Stimulated activated memory B cell treated with anti-CD40 and anti-IgM and Interleukin-4, amounts not matched to agents 10 μg/mL and 1 μg/mL and 100 μg/mL, for 72 hours (primary cell): ENCODE results near the gene PSME3IP1.
A peak's percentile ranks its signal among the peaks of the same experiment; 100 is the strongest.

Source experiments
- ATAC-seq: fragments of 150-1000 bp; cut with Tn5 transposase; 2 replicates; pipeline ENCODE4 v1.10.0; 2021
- H3K27ac Mint-ChIP-seq: one replicate; pipeline ENCODE4 v1.8.0; 2022; ENCODE audit warnings: mild to moderate bottlenecking, mixed read lengths
- H3K27me3 Mint-ChIP-seq: one replicate; pipeline ENCODE4 v1.8.0; 2022; ENCODE audit warnings: mixed read lengths
- H3K36me3 Mint-ChIP-seq: one replicate; pipeline ENCODE4 v1.8.0; 2022; ENCODE audit warnings: mixed read lengths
- H3K4me1 Mint-ChIP-seq: one replicate; pipeline ENCODE4 v1.8.0; 2022; ENCODE audit warnings: mixed read lengths
- H3K4me3 Mint-ChIP-seq: one replicate; pipeline ENCODE4 v1.8.0; 2022; ENCODE audit warnings: mild to moderate bottlenecking, moderate library complexity, mixed read lengths
- H3K9me3 Mint-ChIP-seq: one replicate; pipeline ENCODE4 v1.8.0; 2022; ENCODE audit warnings: mixed read lengths

The PSME3IP1 gene

GRCh38 chr16:57166451-57166850 lies 19.4 kb downstream of the PSME3IP1 start:
- Mint-ChIP-seq H3K27me3 (no peaks in the 10 kb centered on the region), H3K4me1 (peaks cover 13% of the 10 kb centered on the region), H3K27ac (peak overlapping the region; percentile 40), H3K4me3 (no peak overlapping the region), H3K36me3 (peaks cover 51% of the 10 kb centered on the region), H3K9me3 (no peaks in the 10 kb centered on the region)
- no peak for ATAC-seq

GRCh38 chr16:57165938-57166337 lies 19.9 kb downstream of the PSME3IP1 start:
- Mint-ChIP-seq H3K27me3 (no peaks in the 10 kb centered on the region), H3K27ac (no peak overlapping the region), H3K36me3 (peaks cover 46% of the 10 kb centered on the region), H3K9me3 (no peaks in the 10 kb centered on the region), H3K4me3 (no peak overlapping the region), H3K4me1 (peaks cover 13% of the 10 kb centered on the region)
- ATAC-seq = no peak

- ATAC-seq = no peak
- Mint-ChIP-seq H3K27ac (no peak overlapping the region), H3K36me3 (peaks cover 46% of the 10 kb centered on the region)
Measured at GRCh38 chr16:57165483-57165882, 20.4 kb downstream of the PSME3IP1 start.

GRCh38 chr16:57163842-57164241 lies 22.0 kb downstream of the PSME3IP1 start:
- Mint-ChIP-seq H3K27ac (no peak overlapping the region), H3K36me3 (peaks cover 53% of the 10 kb centered on the region), H3K4me3 (no peak overlapping the region), H3K27me3 (no peaks in the 10 kb centered on the region), H3K9me3 (no peaks in the 10 kb centered on the region), H3K4me1 (peaks cover 17% of the 10 kb centered on the region)
- no peak for ATAC-seq

More at GRCh38 chr16:57165483-57165882, 20.4 kb downstream of the PSME3IP1 start:
- H3K9me3 Mint-ChIP-seq = no peaks in the 10 kb centered on the region
- no peak overlapping the region for H3K4me3 Mint-ChIP-seq
- no peaks in the 10 kb centered on the region for H3K27me3 Mint-ChIP-seq
- H3K4me1 Mint-ChIP-seq = peaks cover 13% of the 10 kb centered on the region

- Mint-ChIP-seq H3K4me3 (no peak overlapping the region), H3K36me3 (peaks cover 68% of the 10 kb centered on the region), H3K27me3 (no peaks in the 10 kb centered on the region), H3K9me3 (no peaks in the 10 kb centered on the region), H3K4me1 (peaks cover 4% of the 10 kb centered on the region), H3K27ac (no peak overlapping the region)
- no peak for ATAC-seq
Measured at GRCh38 chr16:57159447-57159846, 26.4 kb downstream of the PSME3IP1 start.

GRCh38 chr16:57157533-57157932 lies 28.3 kb downstream of the PSME3IP1 start:
- peaks cover 4% of the 10 kb centered on the region for H3K4me1 Mint-ChIP-seq
- no peak overlapping the region for H3K27ac Mint-ChIP-seq
- no peak overlapping the region for H3K4me3 Mint-ChIP-seq
- H3K27me3 Mint-ChIP-seq = no peaks in the 10 kb centered on the region
- H3K9me3 Mint-ChIP-seq = no peaks in the 10 kb centered on the region
- ATAC-seq = no peak
- peaks cover 77% of the 10 kb centered on the region for H3K36me3 Mint-ChIP-seq

GRCh38 chr16:57156351-57156703 lies 29.5 kb downstream of the PSME3IP1 start:
- no peak overlapping the region for H3K27ac Mint-ChIP-seq
- peaks cover 80% of the 10 kb centered on the region for H3K36me3 Mint-ChIP-seq
- H3K9me3 Mint-ChIP-seq = no peaks in the 10 kb centered on the region
- H3K4me3 Mint-ChIP-seq = no peak overlapping the region
- peaks cover 4% of the 10 kb centered on the region for H3K4me1 Mint-ChIP-seq
- no peak for ATAC-seq
- no peaks in the 10 kb centered on the region for H3K27me3 Mint-ChIP-seq

GRCh38 chr16:57155702-57156350 lies 30.0 kb downstream of the PSME3IP1 start:
- no peak overlapping the region for H3K4me3 Mint-ChIP-seq
- peaks cover 4% of the 10 kb centered on the region for H3K4me1 Mint-ChIP-seq
- no peaks in the 10 kb centered on the region for H3K27me3 Mint-ChIP-seq
- no peak overlapping the region for H3K27ac Mint-ChIP-seq
- peaks cover 78% of the 10 kb centered on the region for H3K36me3 Mint-ChIP-seq
- no peak for ATAC-seq
- no peaks in the 10 kb centered on the region for H3K9me3 Mint-ChIP-seq

- ATAC-seq = no peak
- H3K4me3 Mint-ChIP-seq = no peak overlapping the region
- H3K27me3 Mint-ChIP-seq = no peaks in the 10 kb centered on the region
- H3K27ac Mint-ChIP-seq = no peak overlapping the region
- H3K9me3 Mint-ChIP-seq = no peaks in the 10 kb centered on the region
- peaks cover 63% of the 10 kb centered on the region for H3K36me3 Mint-ChIP-seq
- H3K4me1 Mint-ChIP-seq = peaks cover under 1% of the 10 kb centered on the region
Measured at GRCh38 chr16:57153841-57154240, 32.0 kb downstream of the PSME3IP1 start.

GRCh38 chr16:57152096-57153093 lies 33.4 kb downstream of the PSME3IP1 start:
- H3K36me3 Mint-ChIP-seq = peaks cover 53% of the 10 kb centered on the region
- no peak overlapping the region for H3K4me3 Mint-ChIP-seq
- no peak for ATAC-seq
- H3K27me3 Mint-ChIP-seq = no peaks in the 10 kb centered on the region
- H3K4me1 Mint-ChIP-seq = peaks cover 14% of the 10 kb centered on the region
- no peaks in the 10 kb centered on the region for H3K9me3 Mint-ChIP-seq
- no peak overlapping the region for H3K27ac Mint-ChIP-seq

GRCh38 chr16:57151369-57151768 lies 34.5 kb downstream of the PSME3IP1 start:
- ATAC-seq = no peak
- Mint-ChIP-seq H3K27ac (no peak overlapping the region), H3K4me3 (no peak overlapping the region), H3K36me3 (peaks cover 43% of the 10 kb centered on the region), H3K4me1 (peaks cover 22% of the 10 kb centered on the region), H3K9me3 (no peaks in the 10 kb centered on the region), H3K27me3 (no peaks in the 10 kb centered on the region)

GRCh38 chr16:57150682-57151330 lies 35.0 kb downstream of the PSME3IP1 start:
- peaks cover 22% of the 10 kb centered on the region for H3K4me1 Mint-ChIP-seq

GRCh38 chr16:57149391-57149790 lies 36.4 kb downstream of the PSME3IP1 start:
- H3K4me3 Mint-ChIP-seq = no peak overlapping the region
- peaks cover 22% of the 10 kb centered on the region for H3K4me1 Mint-ChIP-seq
- no peaks in the 10 kb centered on the region for H3K27me3 Mint-ChIP-seq
- peaks cover 25% of the 10 kb centered on the region for H3K36me3 Mint-ChIP-seq
- H3K27ac Mint-ChIP-seq = no peak overlapping the region
- ATAC-seq = no peak
- no peaks in the 10 kb centered on the region for H3K9me3 Mint-ChIP-seq

More at GRCh38 chr16:57150682-57151330, 35.0 kb downstream of the PSME3IP1 start:
- Mint-ChIP-seq H3K4me3 (no peak overlapping the region), H3K36me3 (peaks cover 37% of the 10 kb centered on the region), H3K27me3 (no peaks in the 10 kb centered on the region), H3K27ac (no peak overlapping the region), H3K9me3 (no peaks in the 10 kb centered on the region)
- no peak for ATAC-seq

GRCh38 chr16:57148481-57148880 lies 37.4 kb downstream of the PSME3IP1 start:
- Mint-ChIP-seq H3K4me3 (no peak overlapping the region), H3K4me1 (peaks cover 22% of the 10 kb centered on the region), H3K27me3 (no peaks in the 10 kb centered on the region), H3K27ac (peak overlapping the region; percentile 0), H3K36me3 (peaks cover 16% of the 10 kb centered on the region), H3K9me3 (no peaks in the 10 kb centered on the region)
- ATAC-seq = no peak
